SK-N-SH (cell line): Measurements from ENCODE around the gene RAPGEF3. TPM values are rescaled to one million over a fixed set of nuclear protein-coding genes. Genes with fewer than 3 reads are reported as not detected.

Source experiments
- CTCF ChIA-PET: fragments of 300-600, 350-600 bp; formaldehyde crosslinking; extraction: SDS; loops from one replicate; lab custom pipeline; 2021; lab: Yijun Ruan, JAX
- POLR2A ChIA-PET: fragments of 350-600 bp; sonication (Branson Sonifier 250); formaldehyde crosslinking; extraction: SDS; loops from one replicate; lab custom pipeline; 2020; ENCODE audit warnings: antibody characterized with exemption, inconsistent platforms; lab: Yijun Ruan, JAX
- DNase-seq: peaks from one replicate; pipeline ENCODE4 v3.0.0; 2012
- H2AFZ ChIP-seq: fragments of 200-600 bp; sonication (generic); 2 replicates; pipeline ENCODE4 v1.8.1; 2016; ENCODE audit warnings: antibody characterized with exemption, mild to moderate bottlenecking, low read depth
- H3F3A ChIP-seq: fragments of 200-600 bp; sonication (generic); replicated peaks from 2 replicates; pipeline ENCODE3; 2016; ENCODE audit warnings: antibody characterized with exemption, mild to moderate bottlenecking; ENCODE audit not compliant: insufficient read depth
- H3K27ac ChIP-seq, 2 experiments: fragments of 200-500 bp in 1 of 2; fragments of 200-600 bp in 1 of 2; sonication (Bioruptor generic) in 1 of 2; sonication (generic), shearing (Covaris generic) in 1 of 2; 2 replicates each; pipeline versions ENCODE4 v1.5.1 to v1.6.1; 2014 to 2016; ENCODE audit warnings: low read depth in 2 of 2, inconsistent platforms in 1 of 2, low read length in 1 of 2, mild to moderate bottlenecking in 1 of 2, mixed read lengths in 1 of 2
- H3K27me3 ChIP-seq: fragments of 200-600 bp; sonication (generic), shearing (Covaris generic); 2 replicates; pipeline ENCODE4 v1.6.1; 2016; ENCODE audit warnings: mixed run types; ENCODE audit not compliant: insufficient read depth
- H3K36me3 ChIP-seq, 2 experiments: fragments of 200-500 bp in 1 of 2; fragments of 200-600 bp in 1 of 2; sonication (Bioruptor generic) in 1 of 2; sonication (generic) in 1 of 2; replicated peaks in 1 of 2; 2 replicates each; pipeline versions ENCODE3 to v1.5.1; 2014 to 2016; ENCODE audit warnings: low read length in 1 of 2, mild to moderate bottlenecking in 1 of 2; ENCODE audit not compliant: insufficient read depth in 2 of 2, control insufficient read depth in 1 of 2
- H3K4me1 ChIP-seq, 2 experiments: fragments of 200-500 bp in 1 of 2; fragments of 200-600 bp in 1 of 2; sonication (Bioruptor generic) in 1 of 2; sonication (generic), shearing (Covaris generic) in 1 of 2; 2 replicates each; pipeline versions ENCODE4 v1.5.1 to v1.6.1; 2014 to 2016; ENCODE audit warnings: low read depth in 1 of 2, low read length in 1 of 2, mixed run types in 1 of 2; ENCODE audit not compliant: insufficient read depth in 2 of 2, control insufficient read depth in 1 of 2
- H3K4me2 ChIP-seq: fragments of 200-600 bp; sonication (generic), shearing (Covaris generic); 2 replicates; pipeline ENCODE4 v1.6.1; 2017; ENCODE audit warnings: mixed run types
- H3K4me3 ChIP-seq, 2 experiments: fragments of 200-500 bp in 1 of 2; fragments of 200-600 bp in 1 of 2; sonication (Bioruptor generic) in 1 of 2; sonication (generic), shearing (Covaris generic) in 1 of 2; 2 replicates each; pipeline versions ENCODE4 v1.5.1 to v1.8.1; 2014 to 2016; ENCODE audit warnings: low read depth in 2 of 2, inconsistent platforms in 1 of 2, low read length in 1 of 2, mild to moderate bottlenecking in 1 of 2, mixed read lengths in 1 of 2, moderate library complexity in 1 of 2
- H3K79me2 ChIP-seq: fragments of 200-600 bp; sonication (generic); 2 replicates; pipeline ENCODE4 v1.8.1; 2017; ENCODE audit warnings: mild to moderate bottlenecking; ENCODE audit not compliant: insufficient read depth
- H3K9ac ChIP-seq: fragments of 200-600 bp; sonication (generic); 2 replicates; pipeline ENCODE4 v1.6.1; 2017; ENCODE audit warnings: mixed run types
- H3K9me2 ChIP-seq: fragments of 200-600 bp; sonication (generic); 2 replicates; pipeline ENCODE4 v1.6.1; 2017; ENCODE audit warnings: mixed run types
- H3K9me3 ChIP-seq: fragments of 200-600 bp; sonication (generic); 2 replicates; pipeline ENCODE4 v1.6.1; 2017; ENCODE audit warnings: mixed run types, mild to moderate bottlenecking, moderate library complexity
- H4K20me1 ChIP-seq: fragments of 200-600 bp; sonication (generic); 2 replicates; pipeline ENCODE4 v1.6.1; 2017; ENCODE audit warnings: mild to moderate bottlenecking, mixed run types; ENCODE audit not compliant: insufficient read depth
- CHD2 ChIP-seq: fragments of 150-350 bp; IDR thresholded peaks from 2 replicates; pipeline ENCODE4 v1.6.1; 2018; ENCODE audit warnings: low read length; ENCODE audit not compliant: partially characterized antibody
- ELF1 ChIP-seq: IDR thresholded peaks from 2 replicates; pipeline ENCODE4 v1.4.0; 2012
- EP300 ChIP-seq, 2 experiments: IDR thresholded peaks; 2 replicates each; pipeline versions ENCODE4 v1.4.0 to v1.6.1; 2012; ENCODE audit warnings: borderline replicate concordance in 1 of 2, low read depth in 1 of 2, low read length in 1 of 2
- EZH2phosphoT487 ChIP-seq: fragments of 200-600 bp; sonication (generic); IDR thresholded peaks from 2 replicates; pipeline ENCODE4 v1.6.1; 2017; ENCODE audit warnings: low read depth, mixed run types, mild to moderate bottlenecking, antibody characterized with exemption, moderate library complexity, borderline replicate concordance
- FOSL2 ChIP-seq: IDR thresholded peaks from 2 replicates; pipeline ENCODE4 v1.4.0; 2012; ENCODE audit warnings: low read depth, mild to moderate bottlenecking, moderate library complexity, borderline replicate concordance
- FOXJ3 ChIP-seq: sonication (generic); formaldehyde crosslinking; IDR thresholded peaks from 2 replicates; pipeline ENCODE4 v1.5.1; 2020; ENCODE audit warnings: mild to moderate bottlenecking, missing genetic modification reagents
- FOXM1 ChIP-seq: IDR thresholded peaks from 2 replicates; pipeline ENCODE4 v1.4.0; 2012; ENCODE audit warnings: low read depth, mild to moderate bottlenecking
- GATA2 ChIP-seq: sonication (generic); formaldehyde crosslinking; IDR thresholded peaks from 2 replicates; pipeline ENCODE4 v1.5.0; 2020; ENCODE audit warnings: mild to moderate bottlenecking, missing genetic modification reagents
- MEF2A ChIP-seq: IDR thresholded peaks from 2 replicates; pipeline ENCODE4 v1.4.0; 2012; ENCODE audit warnings: low read depth, borderline replicate concordance
- NFIC ChIP-seq: IDR thresholded peaks from 2 replicates; pipeline ENCODE4 v1.4.0; 2012; ENCODE audit warnings: borderline replicate concordance
- NRF1 ChIP-seq: IDR thresholded peaks from 2 replicates; pipeline ENCODE4 v1.6.1; 2012; ENCODE audit warnings: low read depth, mild to moderate bottlenecking, low read length
- POLR2AphosphoS5 ChIP-seq: IDR thresholded peaks from 2 replicates; pipeline ENCODE4 v1.6.1; 2012; ENCODE audit warnings: low read depth, low read length
- RXRA ChIP-seq: IDR thresholded peaks from 2 replicates; pipeline ENCODE4 v1.4.0; 2012; ENCODE audit warnings: low read depth, mild to moderate bottlenecking, borderline replicate concordance
- WGBS: methylation state at CpG from one replicate; pipeline ENCODE4 v1.1.6; 2017; ENCODE audit warnings: low lambda C conversion rate; 5-methylcytosine and 5-hydroxymethylcytosine counted together
- polyA plus RNA-seq, 3 experiments: library from polyadenylated mRNA; depleted of rRNA; stranded (reverse); fragments of >200 nt; gene quantifications; 2 replicates each; pipeline ENCODE4 v1.2.3, GENCODE V29; 2012
- TF ChIP-seq, protein P1 (sequence below): IDR thresholded peaks from 2 replicates; pipeline ENCODE4 v1.4.0; 2012; ENCODE audit warnings: low read depth, borderline replicate concordance
- TF ChIP-seq, protein P2 (sequence below): IDR thresholded peaks from 2 replicates; pipeline ENCODE4 v1.4.0; 2012; ENCODE audit warnings: low read depth
- TF ChIP-seq, protein P3 (sequence below): IDR thresholded peaks from 2 replicates; pipeline ENCODE4 v1.6.1; 2012; ENCODE audit warnings: mild to moderate bottlenecking, low read depth, low read length, moderate library complexity

The RAPGEF3 gene
- polyA plus RNA-seq, 1 of the 3 experiments (the other 2 are of a cell fraction): 0.90 TPM

DNA sequence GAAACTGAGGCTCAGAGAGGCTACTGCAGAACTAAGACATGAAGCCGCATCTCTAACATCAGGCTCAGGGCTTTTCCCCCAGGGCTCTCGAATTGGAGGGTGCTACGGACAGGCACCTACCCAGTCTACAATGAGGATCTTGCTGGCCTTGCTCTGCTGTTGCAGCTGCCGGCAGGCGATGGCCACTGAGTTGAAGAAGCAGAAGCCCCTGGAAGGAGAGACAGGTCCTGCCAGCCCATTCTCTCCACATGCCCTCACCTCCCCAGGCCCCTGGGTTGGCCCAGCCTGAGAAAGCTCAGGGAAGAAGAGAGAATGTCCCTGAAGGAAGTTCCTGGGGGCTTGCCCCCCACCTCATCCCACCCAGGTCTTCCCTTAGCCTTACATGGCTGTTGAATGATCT, 30.5 kb upstream of the RAPGEF3 start:
- no peak overlapping the region; a peak in 1 of 4 replicates for H3K27ac ChIP-seq
- H3K27me3 ChIP-seq: no peaks in the 10 kb centered on the region
- H3K4me2 ChIP-seq: no peak overlapping the region
- H3K9me2 ChIP-seq: no peaks in the 10 kb centered on the region
- DNase-seq: no peak
- TF ChIP-seq GATA2 (CRISPR knock-in tag): no peak
- no peak for TF ChIP-seq ELF1
- no peak for TF ChIP-seq CHD2
- TF ChIP-seq EZH2phosphoT487: no peak
- no peak for TF ChIP-seq FOXM1
- TF ChIP-seq FOSL2: no peak
- TF ChIP-seq FOXJ3 (CRISPR knock-in tag): no peak
- no peak for TF ChIP-seq NRF1
- TF ChIP-seq, protein P1, sequence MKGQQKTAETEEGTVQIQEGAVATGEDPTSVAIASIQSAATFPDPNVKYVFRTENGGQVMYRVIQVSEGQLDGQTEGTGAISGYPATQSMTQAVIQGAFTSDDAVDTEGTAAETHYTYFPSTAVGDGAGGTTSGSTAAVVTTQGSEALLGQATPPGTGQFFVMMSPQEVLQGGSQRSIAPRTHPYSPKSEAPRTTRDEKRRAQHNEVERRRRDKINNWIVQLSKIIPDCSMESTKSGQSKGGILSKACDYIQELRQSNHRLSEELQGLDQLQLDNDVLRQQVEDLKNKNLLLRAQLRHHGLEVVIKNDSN: no peak
- TF ChIP-seq EP300 (IDR thresholded peaks at IDR 0.05; ENCODE audit: borderline replicate concordance in 1 of 2, low read depth in 1 of 2, low read length in 1 of 2): no peak
- TF ChIP-seq MEF2A: no peak
- TF ChIP-seq POLR2AphosphoS5: no peak
- TF ChIP-seq RXRA: no peak
- TF ChIP-seq, protein P2, sequence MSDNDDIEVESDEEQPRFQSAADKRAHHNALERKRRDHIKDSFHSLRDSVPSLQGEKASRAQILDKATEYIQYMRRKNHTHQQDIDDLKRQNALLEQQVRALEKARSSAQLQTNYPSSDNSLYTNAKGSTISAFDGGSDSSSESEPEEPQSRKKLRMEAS: no peak
- no peak for TF ChIP-seq NFIC
- TF ChIP-seq, protein P3, sequence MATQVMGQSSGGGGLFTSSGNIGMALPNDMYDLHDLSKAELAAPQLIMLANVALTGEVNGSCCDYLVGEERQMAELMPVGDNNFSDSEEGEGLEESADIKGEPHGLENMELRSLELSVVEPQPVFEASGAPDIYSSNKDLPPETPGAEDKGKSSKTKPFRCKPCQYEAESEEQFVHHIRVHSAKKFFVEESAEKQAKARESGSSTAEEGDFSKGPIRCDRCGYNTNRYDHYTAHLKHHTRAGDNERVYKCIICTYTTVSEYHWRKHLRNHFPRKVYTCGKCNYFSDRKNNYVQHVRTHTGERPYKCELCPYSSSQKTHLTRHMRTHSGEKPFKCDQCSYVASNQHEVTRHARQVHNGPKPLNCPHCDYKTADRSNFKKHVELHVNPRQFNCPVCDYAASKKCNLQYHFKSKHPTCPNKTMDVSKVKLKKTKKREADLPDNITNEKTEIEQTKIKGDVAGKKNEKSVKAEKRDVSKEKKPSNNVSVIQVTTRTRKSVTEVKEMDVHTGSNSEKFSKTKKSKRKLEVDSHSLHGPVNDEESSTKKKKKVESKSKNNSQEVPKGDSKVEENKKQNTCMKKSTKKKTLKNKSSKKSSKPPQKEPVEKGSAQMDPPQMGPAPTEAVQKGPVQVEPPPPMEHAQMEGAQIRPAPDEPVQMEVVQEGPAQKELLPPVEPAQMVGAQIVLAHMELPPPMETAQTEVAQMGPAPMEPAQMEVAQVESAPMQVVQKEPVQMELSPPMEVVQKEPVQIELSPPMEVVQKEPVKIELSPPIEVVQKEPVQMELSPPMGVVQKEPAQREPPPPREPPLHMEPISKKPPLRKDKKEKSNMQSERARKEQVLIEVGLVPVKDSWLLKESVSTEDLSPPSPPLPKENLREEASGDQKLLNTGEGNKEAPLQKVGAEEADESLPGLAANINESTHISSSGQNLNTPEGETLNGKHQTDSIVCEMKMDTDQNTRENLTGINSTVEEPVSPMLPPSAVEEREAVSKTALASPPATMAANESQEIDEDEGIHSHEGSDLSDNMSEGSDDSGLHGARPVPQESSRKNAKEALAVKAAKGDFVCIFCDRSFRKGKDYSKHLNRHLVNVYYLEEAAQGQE: no peak
- no peaks in the 10 kb centered on the region for H4K20me1 ChIP-seq
- peaks cover 0 to 5% of the 10 kb centered on the region in 2 experiments; a peak in 1 of 4 replicates for H3K4me1 ChIP-seq
- H3F3A ChIP-seq: no peaks in the 10 kb centered on the region
- ChIA-PET POLR2A (interaction anchor here (1.0 kb wide), 1 partner anchor 53 kb away, joined by 3 read pairs; no protein-coding TSS in a partner anchor), CTCF (interaction anchor here (0.9 to 5.8 kb wide), 10 partner anchors 10 to 73 kb away, joined by 3 to 62 read pairs (median 10); partner anchors contain the start of genes RAPGEF3 and SLC48A1)
- H3K9ac ChIP-seq: no peak overlapping the region
- H3K79me2 ChIP-seq: no peaks in the 10 kb centered on the region
- H3K9me3 ChIP-seq: no peaks in the 10 kb centered on the region
- H3K4me3 ChIP-seq: no peak overlapping the region
- H3K36me3 ChIP-seq: peaks cover 47 to 93% of the 10 kb centered on the region in 2 experiments
- no peak overlapping the region for H2AFZ ChIP-seq
- 100% methylated on average over 1 of the region's 5 CpGs for WGBS
